Measurements from ENCODE around the gene CTNND2. TPM values are rescaled to one million over a fixed set of nuclear protein-coding genes. Genes with fewer than 3 reads are reported as not detected.

CTNND2 gene
- total RNA-seq, 2 experiments from 2014 or later, result not detected

GRCh38 chr5:10934783-10935355 lies 969.4 kb downstream of the CTNND2 start:
- ChIA-PET POLR2A (no interaction called here), CTCF (no interaction called here)
- no peak overlapping the region for H3K27ac Mint-ChIP-seq
- H3K36me3 Mint-ChIP-seq (ENCODE audit: low read depth), result no peaks in the 10 kb centered on the region
- no peak for ATAC-seq
- intact Hi-C loops (cut with micrococcal nuclease), result no loop called here
- H3K9me3 Mint-ChIP-seq, result peaks cover under 1% of the 10 kb centered on the region
- no peaks in the 10 kb centered on the region for H3K27me3 Mint-ChIP-seq
- H3K4me3 Mint-ChIP-seq, result no peak overlapping the region
- no peaks in the 10 kb centered on the region for H3K4me1 Mint-ChIP-seq (ENCODE audit: low read depth)
- DNase-seq, result no peak
- TF ChIP-seq CTCF (IDR thresholded peaks at IDR 0.05), result no peak

- intact Hi-C loops (cut with micrococcal nuclease), result no loop called here
- H3K36me3 Mint-ChIP-seq (ENCODE audit: low read depth), result no peaks in the 10 kb centered on the region
- H3K4me3 Mint-ChIP-seq, result no peak overlapping the region
- TF ChIP-seq CTCF (IDR thresholded peaks at IDR 0.05), result no peak
- ChIA-PET POLR2A (no interaction called here), CTCF (no interaction called here)
- H3K27me3 Mint-ChIP-seq, result peaks cover 2% of the 10 kb centered on the region
- DNase-seq (no peak), ATAC-seq (no peak)
- no peaks in the 10 kb centered on the region for H3K4me1 Mint-ChIP-seq (ENCODE audit: low read depth)
- H3K9me3 Mint-ChIP-seq, result peaks cover 6% of the 10 kb centered on the region
- no peak overlapping the region for H3K27ac Mint-ChIP-seq
These were observed 971.1 kb downstream of the CTNND2 start for GRCh38 chr5:10933121-10933520.

GRCh38 chr5:10932426-10932825 lies 971.8 kb downstream of the CTNND2 start:
- no peak overlapping the region for H3K4me3 Mint-ChIP-seq
- no peak overlapping the region for H3K27ac Mint-ChIP-seq
- POLR2A ChIA-PET, result no interaction called here
- H3K36me3 Mint-ChIP-seq (ENCODE audit: low read depth), result no peaks in the 10 kb centered on the region
- no peak for TF ChIP-seq CTCF (IDR thresholded peaks at IDR 0.05)
- no peaks in the 10 kb centered on the region for H3K4me1 Mint-ChIP-seq (ENCODE audit: low read depth)
- DNase-seq (no peak), ATAC-seq (no peak)
- H3K9me3 Mint-ChIP-seq, result peaks cover 6% of the 10 kb centered on the region
- peaks cover 2% of the 10 kb centered on the region for H3K27me3 Mint-ChIP-seq
- intact Hi-C loops (cut with micrococcal nuclease), result no loop called here
- CTCF ChIA-PET, result no interaction called here

GRCh38 chr5:10927608-10928007 lies 976.6 kb downstream of the CTNND2 start:
- DNase-seq, result no peak
- Mint-ChIP-seq H3K4me3 (no peak overlapping the region), H3K27ac (no peak overlapping the region), H3K4me1 (ENCODE audit: low read depth) (no peaks in the 10 kb centered on the region), H3K9me3 (peaks cover 11% of the 10 kb centered on the region), H3K27me3 (peaks cover 6% of the 10 kb centered on the region), H3K36me3 (ENCODE audit: low read depth) (no peaks in the 10 kb centered on the region)
- no peak for ATAC-seq
- POLR2A ChIA-PET, result no interaction called here
- no peak for TF ChIP-seq CTCF (IDR thresholded peaks at IDR 0.05)
- CTCF ChIA-PET, result no interaction called here
- intact Hi-C loops (cut with micrococcal nuclease), result no loop called here

GRCh38 chr5:10923310-10923709 lies 980.9 kb downstream of the CTNND2 start:
- DNase-seq (no peak), ATAC-seq (no peak)
- no peak overlapping the region for H3K27ac Mint-ChIP-seq
- intact Hi-C loops (cut with micrococcal nuclease), result no loop called here
- no peaks in the 10 kb centered on the region for H3K4me1 Mint-ChIP-seq (ENCODE audit: low read depth)
- ChIA-PET CTCF (no interaction called here), POLR2A (no interaction called here)
- no peak overlapping the region for H3K4me3 Mint-ChIP-seq
- TF ChIP-seq CTCF (IDR thresholded peaks at IDR 0.05), result no peak
- peaks cover 5% of the 10 kb centered on the region for H3K9me3 Mint-ChIP-seq
- H3K27me3 Mint-ChIP-seq, result peaks cover 7% of the 10 kb centered on the region
- no peaks in the 10 kb centered on the region for H3K36me3 Mint-ChIP-seq (ENCODE audit: low read depth)

Measured in activated CD8-positive, alpha-beta T cell treated with anti-CD3 and anti-CD28 coated beads for 36 hours (primary cell).